T-helper 2 cell treated with Interferon-gamma antibody and Interleukin-4, amounts not matched to agents 100 ng/mL and 5 ng/mL, for 36 hours (primary cell): ENCODE data around the gene BPIFB3. TPM values are rescaled to one million over a fixed set of nuclear protein-coding genes. Genes with fewer than 3 reads are reported as not detected.
"Not testable (repeated sequence)": the region's sequence is repeated elsewhere in the genome, so short reads cannot be mapped to it uniquely, and the experiment has no call there.

Source experiments
- intact Hi-C: fragments of 100-400 bp; cut with micrococcal nuclease; formaldehyde crosslinking; loops from one replicate; pipeline ENCODE4 v1.15.1; 2023
- total RNA-seq: library from RNA; stranded (reverse); gene quantifications from 2 replicates; pipeline ENCODE4 v1.2.3, GENCODE V29; 2022

Gene BPIFB3
- total RNA-seq, 1 donor from 2014 or later, result not detected

DNA sequence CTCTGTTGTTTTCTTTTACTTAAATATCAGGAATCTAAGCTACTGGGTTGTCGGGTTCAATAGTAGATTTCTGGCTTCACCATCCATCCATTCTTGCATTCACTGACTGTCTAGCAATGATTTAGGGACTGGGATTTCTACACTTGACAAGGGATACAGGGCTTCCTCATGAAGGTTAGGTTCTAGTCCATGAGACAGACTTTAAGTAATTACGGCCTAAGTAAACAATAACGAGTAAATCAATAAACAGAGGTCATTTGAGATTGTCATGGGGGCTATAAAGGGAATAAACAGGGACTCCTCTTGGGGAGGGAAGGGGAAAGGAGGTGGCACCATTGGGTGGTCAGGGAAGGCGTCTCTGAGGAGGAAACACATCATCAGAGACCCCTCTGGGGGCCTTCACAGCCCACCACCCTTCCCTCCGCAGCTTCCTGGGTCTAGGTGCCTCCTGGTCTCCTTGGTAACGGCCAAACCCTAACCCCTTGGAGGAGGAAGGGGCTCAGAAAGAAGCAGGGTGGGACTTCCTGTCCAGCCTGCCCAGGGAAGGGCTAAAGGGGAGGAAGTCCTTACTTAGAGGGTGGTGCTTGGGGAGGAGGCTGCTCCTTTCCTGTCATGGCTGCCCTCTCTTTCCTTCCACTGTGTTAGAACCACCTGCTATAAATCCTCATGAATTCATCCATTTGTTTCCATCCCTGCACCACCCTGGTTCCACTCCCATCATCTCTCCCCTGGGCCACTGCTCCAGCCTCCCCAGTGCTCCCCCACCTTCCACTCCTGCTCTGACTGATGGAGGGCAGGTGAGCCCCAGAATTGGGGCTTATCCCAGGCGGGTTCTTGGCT, 59.1 kb downstream of the BPIFB3 start:
- intact Hi-C loops, result no loop called here

DNA sequence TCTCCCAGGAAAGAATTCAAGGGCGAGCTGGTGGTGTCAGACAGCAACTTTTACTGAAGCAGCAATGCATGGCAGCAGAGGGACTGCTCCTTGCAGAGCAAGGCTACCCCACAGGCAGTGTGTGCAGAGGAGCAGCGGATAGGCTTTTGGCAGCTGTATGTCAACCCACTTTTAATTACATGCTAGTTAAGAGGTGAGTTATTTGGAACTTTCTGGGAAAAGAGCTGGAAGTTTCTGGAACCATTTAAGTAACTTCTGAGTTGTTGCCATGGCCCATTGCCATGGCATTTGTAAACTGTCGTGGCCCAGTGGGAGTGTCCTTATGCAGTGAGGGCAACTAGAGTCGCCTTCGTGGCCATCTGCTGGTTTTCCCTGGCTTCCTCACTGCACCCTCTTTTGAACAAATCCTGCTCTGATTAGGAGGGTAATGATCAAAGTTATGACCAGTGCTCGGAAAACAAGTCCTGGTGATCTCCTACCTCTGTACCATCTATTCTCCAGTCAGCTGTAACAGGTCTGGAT, 59.7 kb downstream of the BPIFB3 start:
- intact Hi-C loops, result no loop called here

DNA sequence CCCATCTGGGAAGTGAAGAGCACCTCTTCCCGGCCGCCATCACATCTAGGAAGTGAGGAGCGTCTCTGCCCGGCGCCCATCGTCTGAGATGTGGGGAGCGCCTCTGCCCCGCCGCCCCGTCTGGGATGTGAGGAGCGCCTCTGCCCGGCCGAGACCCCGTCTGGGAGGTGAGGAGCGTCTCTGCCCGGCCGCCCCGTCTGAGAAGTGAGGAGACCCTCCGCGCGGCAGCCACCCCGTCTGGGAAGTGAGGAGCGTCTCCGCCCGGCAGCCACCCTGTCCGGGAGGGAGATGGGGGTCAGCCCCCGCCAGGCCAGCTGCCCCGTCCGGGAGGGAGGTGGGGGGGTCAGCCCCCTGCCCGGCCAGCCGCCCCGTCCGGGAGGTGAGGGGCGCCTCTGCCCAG, 61.8 kb downstream of the BPIFB3 start:
- intact Hi-C loops, result not testable (repeated sequence)

DNA sequence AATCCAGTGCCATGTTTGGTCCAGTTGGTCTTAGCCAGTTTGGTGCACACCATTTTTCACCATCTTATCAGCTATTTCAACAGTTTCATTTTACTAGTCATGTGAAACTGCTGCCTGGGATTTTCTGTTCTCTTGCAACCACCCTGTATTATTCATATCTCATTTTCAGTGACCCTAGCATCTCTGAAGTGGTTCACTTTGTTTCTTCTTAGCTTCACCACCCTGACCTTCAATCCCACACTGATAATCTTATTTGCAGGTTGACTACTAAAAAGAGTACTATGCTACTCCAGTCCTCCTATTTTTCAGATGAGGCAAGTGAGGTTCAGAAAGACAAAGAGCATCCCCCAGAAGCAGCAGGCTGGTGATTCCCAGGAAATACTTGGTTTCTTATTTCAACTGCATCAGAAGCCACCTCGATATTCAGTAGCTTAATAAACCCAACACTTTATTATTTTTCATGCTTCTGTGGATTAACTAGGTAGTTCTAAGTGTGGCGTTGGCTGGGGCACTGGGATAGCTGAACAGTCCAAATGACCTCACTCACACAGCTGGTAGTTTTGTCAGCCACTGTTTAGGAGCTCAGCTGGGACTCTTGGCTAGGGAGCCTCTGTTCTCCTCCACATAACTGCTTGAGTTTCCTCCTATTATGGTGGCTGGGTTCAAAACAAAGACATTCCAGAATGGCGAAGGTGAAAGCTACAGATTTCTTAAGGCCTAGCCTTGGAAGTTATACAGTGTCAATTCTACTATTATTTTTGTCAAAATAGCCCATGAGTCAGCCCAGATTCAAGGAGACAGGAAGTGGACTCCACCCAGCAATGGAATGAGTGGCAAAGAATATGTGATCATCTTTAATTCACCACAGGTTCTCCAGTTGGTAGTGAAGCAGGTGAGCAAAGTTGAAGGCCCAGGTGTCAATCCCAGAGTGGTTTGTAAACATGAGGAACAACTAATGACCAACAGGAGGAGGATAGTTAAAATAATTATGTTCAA, 66.3 kb downstream of the BPIFB3 start:
- intact Hi-C loops, result no loop called here

DNA sequence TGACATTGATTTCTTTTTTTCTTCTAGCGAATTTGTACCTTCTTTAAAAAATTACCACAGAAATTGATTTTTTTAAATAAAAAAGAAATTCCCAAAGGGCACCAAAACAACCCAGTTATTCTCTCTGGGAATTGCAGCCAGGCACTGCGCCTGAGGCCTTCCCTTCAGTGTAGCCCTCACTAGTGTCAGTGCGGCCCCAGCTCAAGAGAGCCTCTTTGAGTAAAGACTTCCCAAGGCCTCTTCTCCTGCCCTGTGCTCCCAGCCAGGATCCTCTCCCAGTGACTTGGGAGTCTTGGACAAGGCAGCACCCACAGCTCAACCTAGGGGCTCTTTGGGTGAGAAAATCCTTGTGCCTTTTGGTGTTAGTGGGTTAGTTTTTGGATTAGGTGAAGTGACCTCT, 67.2 kb downstream of the BPIFB3 start:
- intact Hi-C loops, result no loop called here

DNA sequence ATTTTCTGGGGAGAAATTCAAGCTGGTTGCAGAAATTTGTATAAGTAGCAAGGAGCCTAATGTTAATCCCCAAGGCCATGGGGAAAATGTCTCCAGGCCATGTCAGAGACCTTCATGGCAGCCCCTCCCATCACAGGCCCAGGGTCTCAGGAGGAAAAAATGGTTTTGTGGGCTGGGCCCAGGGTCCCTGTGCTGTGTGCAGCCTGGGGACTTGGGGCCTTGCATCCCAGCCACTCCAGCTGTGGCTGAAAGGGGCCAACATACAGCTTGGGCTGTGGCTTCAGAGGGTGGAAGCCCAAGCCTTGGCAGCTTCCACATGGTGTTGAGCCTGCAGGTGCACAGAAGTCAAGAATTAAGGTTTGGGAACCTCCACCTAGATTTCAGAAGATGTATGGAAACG, 68.6 kb downstream of the BPIFB3 start:
- intact Hi-C loops, result not testable (repeated sequence)

Other genes with a start within 250 kb of the BPIFB3 start
- 147 and 148 TPM in 2 replicates for gene MAPRE1, start 233.9 kb upstream of the BPIFB3 start, total RNA-seq
- gene EFCAB8, start 195.0 kb upstream of the BPIFB3 start, total RNA-seq, result 0.50 and 0.68 TPM in 2 replicates
- gene SUN5, start 49.5 kb upstream of the BPIFB3 start, total RNA-seq, result not detected in 2 replicates
- gene BPIFB2, start 46.2 kb upstream of the BPIFB3 start, total RNA-seq, result not detected in 2 replicates
- gene BPIFB6, start 22.3 kb upstream of the BPIFB3 start, total RNA-seq, result not detected in 2 replicates
- not detected in 2 replicates for gene BPIFB4, start 25.7 kb downstream of the BPIFB3 start, total RNA-seq
- gene BPIFA2, start 114.3 kb downstream of the BPIFB3 start, total RNA-seq, result not detected in 2 replicates
- not detected in 2 replicates for gene BPIFA3, start 163.4 kb downstream of the BPIFB3 start, total RNA-seq
- not detected in 2 replicates for gene BPIFA1, start 182.1 kb downstream of the BPIFB3 start, total RNA-seq
- gene BPIFB1, start 229.3 kb downstream of the BPIFB3 start, total RNA-seq, result not detected in 2 replicates